Endometrial microvascular endothelial cells (primary cell): ENCODE measurements around the gene LRRC25. TPM values are rescaled to one million over a fixed set of nuclear protein-coding genes. Genes with fewer than 3 reads are reported as not detected.

ENCODE experiments used
- in situ Hi-C: cut with HindIII; loops from 2 replicates; pipeline ENCODE4 v1.10.0; 2017; ENCODE audit warnings: low sequenced_read_pairs, low pct_unique_long_range_greater_than_20kb; ENCODE audit errors: inconsistent ontology term
- total RNA-seq: library from RNA; depleted of rRNA; stranded (reverse); fragments of >200 nt; gene quantifications from one replicate; pipeline ENCODE4 v1.2.3, GENCODE V29; 2015; ENCODE audit errors: inconsistent ontology term

Gene LRRC25
- not detected for total RNA-seq

- in situ Hi-C loops = no loop called here
These were observed at the start of gene LRRC25 for GRCh38 chr19:18397242-18398202. TSS of gene LRRC25 (minus strand) at chr19:18397622. CDS start at chr19:18396963, 659 bp downstream.

DNA sequence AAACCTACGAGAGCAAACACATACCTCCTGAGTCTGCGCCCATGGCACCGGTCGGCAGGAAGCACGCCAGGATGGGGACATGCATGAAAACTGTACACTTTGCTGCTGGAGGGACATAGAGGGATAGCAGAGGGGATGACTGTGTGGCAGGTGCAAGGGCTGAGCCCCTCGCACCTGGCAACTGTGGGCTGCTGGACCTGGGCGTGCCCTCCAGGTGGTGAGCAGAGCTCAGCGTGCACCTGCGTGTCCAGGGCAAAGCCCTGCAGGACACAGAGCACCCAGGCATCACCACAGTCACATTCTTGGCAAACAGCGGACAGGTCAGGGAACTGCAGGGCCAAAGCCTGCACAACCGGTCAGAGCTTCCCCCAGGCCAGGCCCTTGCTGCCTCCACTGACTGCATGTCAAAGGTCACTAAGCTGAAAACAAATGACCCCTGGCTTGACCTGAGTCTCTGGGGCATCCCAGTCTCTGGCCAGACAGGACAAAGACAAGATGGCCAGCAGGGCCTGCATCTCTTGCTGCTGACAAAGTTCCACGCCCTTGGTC lies 49.5 kb upstream of the LRRC25 start:
- in situ Hi-C loops = no loop called here

- in situ Hi-C loops = no loop called here
These were observed 48.9 kb upstream of the LRRC25 start for GRCh38 chr19:18446145-18446810.

DNA sequence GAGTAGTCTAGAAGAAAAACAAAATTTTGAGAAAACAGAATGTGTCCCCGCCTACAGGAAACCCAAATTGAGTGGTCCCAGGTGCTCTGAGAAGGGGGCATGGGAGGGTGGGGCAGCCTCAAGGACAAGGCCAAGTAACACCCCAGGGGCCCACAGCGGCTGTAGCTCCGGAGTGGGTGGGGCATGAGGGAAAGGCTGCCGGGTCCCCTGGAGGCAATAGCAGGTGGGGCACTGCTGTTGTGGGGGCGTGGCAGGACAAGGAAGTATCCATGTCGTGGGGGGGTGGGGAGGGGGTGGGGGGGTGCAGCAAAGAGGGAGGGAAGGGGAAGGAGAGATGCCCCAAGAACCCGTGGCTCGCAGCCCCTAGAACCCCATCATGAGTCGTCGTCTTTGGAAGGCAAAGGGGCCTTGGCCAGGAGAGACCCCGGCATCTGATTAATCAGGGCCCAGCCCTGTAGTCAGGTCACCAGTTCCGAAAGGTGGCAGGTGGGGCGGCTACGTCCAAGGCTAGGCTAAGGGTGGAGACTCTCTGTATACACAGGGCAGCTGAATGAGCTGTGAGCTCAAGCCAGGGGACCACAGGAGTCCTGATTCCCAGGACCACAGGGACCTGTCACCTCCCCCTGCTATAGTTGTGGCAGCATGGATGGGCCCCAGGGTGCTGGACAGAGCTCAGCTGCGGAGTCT lies 48.0 kb upstream of the LRRC25 start:
- in situ Hi-C loops = no loop called here

DNA sequence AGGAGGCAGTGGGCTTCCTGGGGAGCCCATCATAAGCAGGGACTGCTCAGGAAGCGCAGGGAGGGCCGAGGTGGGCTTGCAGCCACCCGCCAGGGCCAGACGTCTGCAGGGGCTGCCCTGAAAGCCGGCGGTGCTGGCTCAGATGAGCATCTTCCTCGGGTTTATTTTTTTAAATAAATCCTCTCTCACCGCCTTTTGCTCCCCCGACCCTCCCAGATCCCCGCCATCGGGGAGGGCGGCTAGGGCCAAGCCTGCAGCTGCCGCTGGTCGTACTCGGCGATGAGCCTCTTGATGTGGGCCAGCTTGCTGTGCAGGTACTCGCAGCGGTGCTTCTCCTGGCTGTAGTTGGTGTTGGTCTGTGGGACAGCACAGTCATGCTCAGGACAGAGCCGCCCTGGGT lies 47.1 kb upstream of the LRRC25 start:
- in situ Hi-C loops = no loop called here

DNA sequence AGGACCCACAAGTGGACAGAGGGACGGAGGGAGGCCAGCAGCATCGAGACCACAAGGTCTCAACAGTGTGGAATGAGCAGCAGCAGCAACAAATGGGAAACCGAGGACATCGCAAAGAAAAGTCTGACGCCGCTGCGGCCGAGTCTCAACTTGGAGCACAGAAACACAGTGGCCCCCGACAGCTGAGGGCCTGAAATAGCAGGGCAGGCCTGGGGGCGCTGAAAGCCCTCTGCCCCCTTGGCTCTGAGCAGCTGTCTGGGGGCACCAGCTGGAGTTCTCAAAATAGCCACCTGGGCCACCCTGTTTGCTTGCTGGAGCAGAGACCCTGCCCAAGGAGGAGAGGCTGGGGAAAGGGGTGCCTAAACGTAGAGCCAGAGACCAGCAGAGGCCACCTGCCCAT lies 46.4 kb upstream of the LRRC25 start:
- in situ Hi-C loops = no loop called here

- in situ Hi-C loops = no loop called here
These were observed 46.0 kb upstream of the LRRC25 start for GRCh38 chr19:18443406-18443805.

- in situ Hi-C loops = no loop called here
These were observed 45.5 kb upstream of the LRRC25 start for GRCh38 chr19:18442941-18443340.

- in situ Hi-C loops = no loop called here
These were observed 44.7 kb upstream of the LRRC25 start for GRCh38 chr19:18441804-18442788.

- in situ Hi-C loops = no loop called here
These were observed 43.7 kb upstream of the LRRC25 start for GRCh38 chr19:18440936-18441803.

DNA sequence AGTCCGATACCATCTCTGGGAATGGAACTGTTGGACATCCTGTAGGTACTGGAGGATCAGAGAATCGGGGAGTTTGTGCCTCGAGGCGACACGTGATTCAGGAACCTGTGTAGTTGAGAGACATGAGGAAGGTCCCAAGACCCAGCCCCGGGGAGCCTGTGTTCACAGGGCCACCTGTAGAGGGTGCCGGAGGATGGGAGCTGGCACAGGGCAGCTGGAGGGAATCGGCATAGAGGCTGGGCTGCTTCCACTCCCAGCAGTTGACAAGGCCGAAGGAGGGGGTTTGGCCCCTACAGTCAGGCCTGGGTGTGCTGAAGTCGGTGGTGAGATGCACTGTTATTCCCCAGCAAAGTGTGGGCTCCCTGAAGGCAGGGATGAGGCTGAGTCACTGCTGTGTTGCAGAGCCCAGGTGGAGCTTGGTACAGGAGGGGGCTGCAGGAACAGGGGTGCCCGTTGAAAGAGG lies 43.0 kb upstream of the LRRC25 start:
- in situ Hi-C loops = no loop called here

DNA sequence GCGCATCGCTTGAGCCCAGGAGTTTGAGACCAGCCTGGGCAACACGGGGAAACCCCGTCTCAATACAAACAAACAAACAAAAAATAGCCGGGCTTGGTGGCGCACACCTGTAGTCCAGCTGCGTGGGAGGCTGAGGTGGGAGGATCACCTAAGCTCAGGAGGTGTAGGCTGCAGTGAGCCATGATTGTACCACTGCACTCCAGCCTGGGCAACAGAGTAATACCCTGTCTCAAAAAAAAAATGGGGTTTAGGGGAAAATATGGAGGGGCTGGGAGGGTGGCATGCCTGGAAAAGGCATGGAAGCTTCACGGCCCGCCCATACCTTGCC lies 42.5 kb upstream of the LRRC25 start:
- in situ Hi-C loops = no loop called here

DNA sequence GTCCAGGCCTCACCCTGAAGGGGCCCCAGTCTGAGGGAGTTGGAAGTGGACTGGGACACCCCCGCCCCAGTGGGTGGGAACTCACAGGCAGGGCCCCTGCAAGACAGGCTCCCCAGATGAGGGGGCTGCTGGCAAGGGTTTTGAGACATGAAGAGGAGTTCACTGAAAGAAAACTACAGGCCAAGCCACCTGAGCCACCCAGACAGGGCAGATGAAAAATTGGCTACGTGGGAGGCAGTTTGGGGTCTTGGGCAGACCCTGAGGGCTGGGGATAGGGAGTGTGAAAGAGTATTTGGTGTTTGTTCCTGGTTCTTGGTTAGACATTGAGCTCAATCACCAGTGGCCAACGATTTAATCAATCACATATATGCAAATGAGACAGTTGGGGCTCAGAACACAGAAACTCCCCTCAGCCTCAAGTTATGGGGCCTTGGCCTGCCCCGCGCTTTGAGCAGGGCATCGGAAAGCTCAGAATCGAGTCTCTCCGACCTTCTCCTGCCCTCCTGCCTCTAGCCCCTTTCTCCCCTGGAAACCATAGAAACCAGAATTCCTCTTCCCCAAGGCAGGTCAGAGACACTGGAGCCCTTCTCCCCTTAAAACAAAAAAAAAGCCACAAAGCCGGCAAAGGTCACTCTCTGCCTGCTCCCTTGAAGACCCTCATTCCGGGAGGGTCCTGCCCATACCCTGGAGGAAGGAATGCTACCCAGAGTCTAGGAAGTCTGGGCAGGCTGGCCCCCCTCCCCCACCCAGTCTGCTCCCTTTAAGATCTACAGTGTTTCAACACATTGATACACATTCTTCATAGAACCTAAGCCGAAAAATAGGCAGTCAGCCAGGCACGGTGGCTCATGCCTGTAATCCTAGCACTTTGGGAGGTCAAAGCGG lies 41.8 kb upstream of the LRRC25 start:
- in situ Hi-C loops = no loop called here

- in situ Hi-C loops = no loop called here
These were observed 41.1 kb upstream of the LRRC25 start for GRCh38 chr19:18438331-18439024.

DNA sequence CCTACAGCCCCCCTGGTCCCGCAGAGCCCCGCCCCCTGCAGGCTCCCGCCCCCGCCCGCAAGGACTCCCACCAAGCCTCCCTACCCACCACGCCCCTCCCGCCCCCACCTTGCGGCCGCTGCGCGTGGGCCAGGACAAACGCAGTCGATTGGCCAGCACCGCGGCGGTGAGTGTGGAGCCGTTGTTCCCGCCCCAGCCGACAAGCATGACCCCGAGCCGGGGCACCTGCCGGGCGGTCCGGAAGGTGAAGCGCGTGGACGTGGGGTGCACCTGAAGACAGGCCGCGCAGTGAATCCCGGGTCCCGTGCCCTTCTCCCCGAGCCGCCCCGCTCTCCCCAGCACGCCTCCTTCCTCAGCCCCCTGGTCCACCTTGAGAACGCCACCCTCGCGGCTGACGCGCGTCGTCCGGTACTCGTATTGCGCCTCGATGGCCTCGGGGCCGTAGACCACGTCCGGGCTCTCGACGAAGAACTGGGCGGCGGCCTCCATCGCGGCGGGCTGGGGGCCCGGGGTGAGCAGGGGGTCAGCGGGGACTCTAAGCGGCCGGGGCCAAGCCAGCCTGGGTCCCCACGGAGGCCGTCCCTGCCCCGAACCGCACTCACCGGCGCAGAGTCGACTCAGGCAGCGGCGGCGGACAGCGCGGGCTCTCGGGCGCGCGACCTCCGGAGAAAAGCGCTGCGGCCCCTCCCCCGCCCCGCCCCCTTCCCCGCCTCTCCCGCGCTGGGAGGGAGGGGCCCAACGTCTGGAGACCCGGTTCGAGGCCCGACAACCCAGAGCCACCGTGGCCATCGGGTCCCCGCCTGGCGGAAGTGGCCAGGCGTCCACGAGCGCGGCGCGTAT lies 40.3 kb upstream of the LRRC25 start, which contains the start of gene ISYNA1:
TSS of gene ISYNA1 (minus strand) at position 643 of the 840 bp plus-strand sequence. CDS start at position 489, 154 bp downstream.
- in situ Hi-C loops = no loop called here
